AG09309 (cell line): ENCODE measurements around the gene XDH.

ENCODE experiments used
- DNase-seq: peaks from one replicate; pipeline ENCODE4 v3.0.0-alpha.2; 2010; ENCODE audit warnings: low read depth
- H3K4me3 ChIP-seq: 2 replicates; pipeline ENCODE4 v1.5.1; 2011; ENCODE audit warnings: mild to moderate bottlenecking, low read depth, low read length, moderate library complexity; ENCODE audit not compliant: control insufficient read depth
- CTCF ChIP-seq: IDR thresholded peaks from 2 replicates; pipeline ENCODE4 v1.5.1; 2011; ENCODE audit warnings: mild to moderate bottlenecking, low read depth, low read length, inconsistent platforms; ENCODE audit not compliant: insufficient read depth, control insufficient read depth; ENCODE audit errors: missing control alignments

The XDH gene

DNA sequence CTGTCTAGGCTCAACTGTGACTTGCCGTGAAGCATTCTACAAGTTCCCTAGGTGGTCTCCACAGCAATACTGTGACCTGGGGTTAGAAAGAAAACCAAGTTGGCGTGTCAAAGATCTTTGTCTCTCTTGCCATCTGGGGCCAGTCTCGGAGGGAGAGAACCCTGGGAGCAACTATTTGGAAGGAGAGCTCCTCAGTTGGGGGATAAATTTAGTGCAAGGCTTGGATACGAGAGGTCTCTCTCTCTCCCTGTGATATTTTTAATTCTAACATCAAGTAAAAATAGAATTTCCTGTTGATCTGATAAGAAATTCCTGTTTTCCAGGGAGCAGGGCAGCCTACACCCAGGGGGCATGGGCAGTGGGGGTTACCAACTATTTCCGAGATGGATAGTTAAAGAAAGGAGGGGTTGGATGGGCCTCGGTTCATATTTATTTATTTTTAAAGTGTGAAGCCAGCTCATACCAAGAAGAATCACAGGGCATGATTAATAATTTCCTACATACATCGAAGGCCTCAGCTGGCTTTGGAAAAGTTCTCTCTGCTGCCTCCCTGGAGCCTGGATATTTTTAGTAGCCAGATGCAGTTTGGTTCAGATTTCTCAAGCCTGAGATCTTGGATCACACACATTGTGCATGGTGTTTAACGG, 117.8 kb downstream of the XDH start:
- DNase-seq, result peak; percentile 11
- H3K4me3 ChIP-seq, result no peak overlapping the region
- TF ChIP-seq CTCF, result no peak

GRCh38 chr2:31294196-31294595, 120.3 kb downstream of the XDH start:
- DNase-seq, result no peak
- no peak for TF ChIP-seq CTCF
- H3K4me3 ChIP-seq, result no peak overlapping the region

DNA sequence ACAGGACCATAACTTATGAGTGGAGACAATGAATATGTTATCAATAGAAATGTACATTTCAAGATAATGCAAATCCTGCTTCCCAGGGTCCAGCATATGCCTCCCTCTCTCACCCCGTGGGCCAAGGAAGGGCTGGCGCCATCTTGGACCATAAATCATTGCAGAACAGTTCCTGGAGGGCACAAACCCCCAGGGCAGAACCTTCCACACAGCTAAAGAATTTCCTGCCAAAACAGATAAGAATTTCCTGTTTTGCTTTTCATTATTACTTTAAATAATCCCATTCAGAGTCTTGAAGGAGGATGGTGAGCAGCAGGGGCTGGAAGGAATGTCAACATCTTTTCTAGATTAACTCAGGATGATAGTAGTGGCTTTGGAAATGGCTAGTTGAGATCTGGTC, 126.9 kb downstream of the XDH start:
- H3K4me3 ChIP-seq, result no peak overlapping the region
- peak; percentile 7 for DNase-seq
- TF ChIP-seq CTCF, result no peak

DNA sequence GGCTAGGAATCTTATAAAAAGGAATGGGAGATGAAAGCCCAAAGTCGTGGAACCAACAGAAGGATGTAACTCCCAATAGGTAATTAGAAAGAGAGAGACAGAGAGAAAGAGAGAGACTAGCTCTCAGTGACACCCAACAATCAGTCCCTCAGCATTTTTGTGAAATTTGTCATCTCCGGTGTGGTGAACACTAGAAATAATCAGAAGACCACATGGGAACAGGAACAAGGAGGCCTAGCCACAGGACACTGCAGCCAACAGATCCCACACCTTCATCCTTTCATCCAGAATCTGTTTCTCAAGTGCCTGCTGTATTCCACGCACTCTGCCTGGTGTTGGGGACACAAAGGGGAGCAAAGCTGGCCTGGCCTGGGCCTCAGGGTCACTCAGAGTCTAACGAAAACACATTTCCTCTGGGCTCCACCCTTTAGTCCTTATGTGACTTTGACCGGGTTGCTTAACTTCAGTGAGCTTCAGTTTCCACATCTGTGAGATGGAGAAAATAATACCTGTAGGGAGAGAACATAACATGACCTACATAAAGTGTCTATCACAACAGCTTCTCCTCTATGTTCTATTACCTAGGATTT, 127.5 kb downstream of the XDH start:
- no peak for TF ChIP-seq CTCF
- H3K4me3 ChIP-seq, result no peak overlapping the region
- no peak for DNase-seq

DNA sequence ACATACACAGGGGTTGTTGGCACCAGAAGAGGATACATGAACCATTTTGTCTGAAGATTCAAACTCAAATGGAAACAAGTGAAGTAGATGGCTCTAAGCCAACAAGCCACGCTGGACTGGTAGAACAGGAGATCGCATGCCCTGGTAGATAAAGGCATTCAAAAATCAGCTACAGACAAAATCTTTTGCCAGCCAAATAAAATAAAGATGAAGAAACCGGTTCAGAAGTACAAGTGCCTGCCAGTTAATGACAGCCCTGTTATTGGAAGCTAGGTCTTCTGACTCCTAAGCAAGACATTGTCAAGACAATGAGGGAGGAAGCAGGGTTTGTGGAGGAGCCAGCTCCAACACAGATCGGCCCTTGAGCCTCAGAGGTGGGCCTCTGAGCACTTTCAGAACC, 128.3 kb downstream of the XDH start:
- no peak for DNase-seq
- no peak overlapping the region for H3K4me3 ChIP-seq
- TF ChIP-seq CTCF, result no peak
